ENCODE measurements around the gene E2F4.

DNA sequence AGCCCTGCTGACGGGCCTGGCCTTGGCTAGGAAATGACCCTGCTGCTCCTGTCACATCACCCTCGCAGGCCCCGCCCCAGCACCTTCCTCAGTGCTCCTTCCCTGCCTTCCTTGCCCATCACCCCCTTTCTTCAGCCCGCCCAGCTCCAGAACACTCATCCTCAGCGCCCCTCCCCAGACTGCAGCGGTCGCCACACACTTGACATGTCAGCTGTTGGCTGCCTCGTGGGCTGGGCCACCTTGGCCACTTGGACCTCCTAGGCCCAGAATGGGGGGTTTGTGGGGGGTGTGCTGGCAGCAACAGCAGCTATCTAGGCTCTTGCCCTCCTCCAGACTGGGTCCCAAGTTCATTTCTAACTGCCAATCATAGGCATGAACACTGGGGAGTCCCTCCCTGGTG is 17.6 kb downstream of the E2F4 start:
- no peak for TF ChIP-seq MAX (IDR thresholded peaks at IDR 0.05)
- no peak for TF ChIP-seq CTCF (IDR thresholded peaks at IDR 0.05)
- no peak for TF ChIP-seq RARB (CRISPR knock-in tag; IDR thresholded peaks at IDR 0.05)
- TF ChIP-seq CBX2 (IDR thresholded peaks at IDR 0.05; ENCODE audit: borderline replicate concordance, low read depth): no peak
- no peak for TF ChIP-seq POLR2A (IDR thresholded peaks at IDR 0.05; ENCODE audit: low read length)
- TF ChIP-seq EHF (CRISPR knock-in tag; IDR thresholded peaks at IDR 0.05): no peak
- no peak for TF ChIP-seq RAD21 (conservative IDR thresholded peaks at IDR 0.05 in 1 of 2, IDR thresholded peaks at IDR 0.05 in 1 of 2)
- TF ChIP-seq JUN (IDR thresholded peaks at IDR 0.05): no peak
- TF ChIP-seq SMC3 (IDR thresholded peaks at IDR 0.05): no peak
